Astrocyte (in vitro differentiated cells and primary cell): ENCODE measurements around the gene SLC6A1.

Experiments used
- EZH2 ChIP-seq: IDR thresholded peaks from 2 replicates; pipeline ENCODE4 v1.6.1; 2012; ENCODE audit warnings: mild to moderate bottlenecking, low read length, inconsistent platforms; ENCODE audit not compliant: insufficient read depth
- TF ChIP-seq, protein P1 (sequence below): IDR thresholded peaks from 2 replicates; pipeline ENCODE4 v1.5.1; 2011; ENCODE audit warnings: low read depth, mild to moderate bottlenecking, inconsistent platforms, low read length, moderate library complexity; ENCODE audit not compliant: insufficient read depth

DNA sequence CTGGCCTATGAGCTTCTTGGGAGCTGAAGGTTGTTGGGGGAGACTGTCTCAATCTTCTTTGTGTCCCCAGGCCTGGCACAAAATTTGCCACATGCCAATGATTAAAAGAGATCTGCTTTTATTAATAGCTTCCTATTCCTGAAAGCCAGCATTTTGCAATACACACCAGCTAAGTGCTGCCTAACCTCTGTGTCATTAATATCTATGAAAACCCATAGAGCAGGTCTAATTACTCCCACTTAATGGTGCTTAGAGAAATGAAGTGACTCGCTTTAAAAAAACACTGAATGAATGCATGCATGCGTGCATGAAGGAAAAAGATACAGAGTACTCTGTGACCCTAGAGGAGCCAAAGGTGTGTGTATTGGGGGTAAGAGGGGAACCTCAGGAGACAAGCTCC is 55.0 kb downstream of the SLC6A1 start:
- TF ChIP-seq, protein P1, sequence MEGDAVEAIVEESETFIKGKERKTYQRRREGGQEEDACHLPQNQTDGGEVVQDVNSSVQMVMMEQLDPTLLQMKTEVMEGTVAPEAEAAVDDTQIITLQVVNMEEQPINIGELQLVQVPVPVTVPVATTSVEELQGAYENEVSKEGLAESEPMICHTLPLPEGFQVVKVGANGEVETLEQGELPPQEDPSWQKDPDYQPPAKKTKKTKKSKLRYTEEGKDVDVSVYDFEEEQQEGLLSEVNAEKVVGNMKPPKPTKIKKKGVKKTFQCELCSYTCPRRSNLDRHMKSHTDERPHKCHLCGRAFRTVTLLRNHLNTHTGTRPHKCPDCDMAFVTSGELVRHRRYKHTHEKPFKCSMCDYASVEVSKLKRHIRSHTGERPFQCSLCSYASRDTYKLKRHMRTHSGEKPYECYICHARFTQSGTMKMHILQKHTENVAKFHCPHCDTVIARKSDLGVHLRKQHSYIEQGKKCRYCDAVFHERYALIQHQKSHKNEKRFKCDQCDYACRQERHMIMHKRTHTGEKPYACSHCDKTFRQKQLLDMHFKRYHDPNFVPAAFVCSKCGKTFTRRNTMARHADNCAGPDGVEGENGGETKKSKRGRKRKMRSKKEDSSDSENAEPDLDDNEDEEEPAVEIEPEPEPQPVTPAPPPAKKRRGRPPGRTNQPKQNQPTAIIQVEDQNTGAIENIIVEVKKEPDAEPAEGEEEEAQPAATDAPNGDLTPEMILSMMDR = no peak
- TF ChIP-seq EZH2 = no peak
